ENCODE data around the gene OR52N5.

GRCh38 chr11:5783255-5783654 is at the start of gene OR52N5:
- TF ChIP-seq, protein P1, sequence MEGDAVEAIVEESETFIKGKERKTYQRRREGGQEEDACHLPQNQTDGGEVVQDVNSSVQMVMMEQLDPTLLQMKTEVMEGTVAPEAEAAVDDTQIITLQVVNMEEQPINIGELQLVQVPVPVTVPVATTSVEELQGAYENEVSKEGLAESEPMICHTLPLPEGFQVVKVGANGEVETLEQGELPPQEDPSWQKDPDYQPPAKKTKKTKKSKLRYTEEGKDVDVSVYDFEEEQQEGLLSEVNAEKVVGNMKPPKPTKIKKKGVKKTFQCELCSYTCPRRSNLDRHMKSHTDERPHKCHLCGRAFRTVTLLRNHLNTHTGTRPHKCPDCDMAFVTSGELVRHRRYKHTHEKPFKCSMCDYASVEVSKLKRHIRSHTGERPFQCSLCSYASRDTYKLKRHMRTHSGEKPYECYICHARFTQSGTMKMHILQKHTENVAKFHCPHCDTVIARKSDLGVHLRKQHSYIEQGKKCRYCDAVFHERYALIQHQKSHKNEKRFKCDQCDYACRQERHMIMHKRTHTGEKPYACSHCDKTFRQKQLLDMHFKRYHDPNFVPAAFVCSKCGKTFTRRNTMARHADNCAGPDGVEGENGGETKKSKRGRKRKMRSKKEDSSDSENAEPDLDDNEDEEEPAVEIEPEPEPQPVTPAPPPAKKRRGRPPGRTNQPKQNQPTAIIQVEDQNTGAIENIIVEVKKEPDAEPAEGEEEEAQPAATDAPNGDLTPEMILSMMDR (IDR thresholded peaks at IDR 0.05), result no peak
- TF ChIP-seq POLR2A (IDR thresholded peaks at IDR 0.05) (no peak), POLR2AphosphoS5 (IDR thresholded peaks at IDR 0.05) (no peak)

Measured in prostate gland (tissue), 2 donors.